Suprapubic skin (tissue), 4 donors: ENCODE data around the gene ANKRD28. TPM values are rescaled to one million over a fixed set of nuclear protein-coding genes. Genes with fewer than 3 reads are reported as not detected.

Experiments
- DNase-seq, 2 donors: peaks; one replicate each; pipeline ENCODE4 v3.0.0-alpha.2; 2019; ENCODE audit warnings: low spot score in 2 of 2
- H3K27ac ChIP-seq: fragments of 200-600 bp; sonication (generic); one replicate; pipeline ENCODE4 v1.5.1; 2019
- H3K27me3 ChIP-seq: fragments of 200-600 bp; sonication (generic); one replicate; pipeline ENCODE4 v1.5.1; 2019
- H3K36me3 ChIP-seq: fragments of 200-600 bp; sonication (generic); one replicate; pipeline ENCODE4 v1.5.1; 2019
- H3K4me1 ChIP-seq: fragments of 200-600 bp; sonication (generic); one replicate; pipeline ENCODE4 v1.5.1; 2019
- H3K4me3 ChIP-seq: fragments of 200-600 bp; sonication (generic); one replicate; pipeline ENCODE4 v1.5.1; 2019; ENCODE audit warnings: mild to moderate bottlenecking
- H3K9me3 ChIP-seq: fragments of 200-600 bp; sonication (generic); one replicate; pipeline ENCODE4 v1.5.1; 2019
- EP300 ChIP-seq: sonication (generic); formaldehyde crosslinking; IDR thresholded peaks from one replicate; pipeline ENCODE4 v1.6.1; 2017; ENCODE audit warnings: antibody characterized with exemption
- POLR2A ChIP-seq, 2 donors: fragments of 450-650 bp; IDR thresholded peaks; one replicate each; pipeline ENCODE4 v1.6.1; 2017; ENCODE audit warnings: antibody characterized with exemption in 2 of 2, mild to moderate bottlenecking in 2 of 2, moderate library complexity in 2 of 2
- POLR2AphosphoS5 ChIP-seq, 3 donors: sonication (generic); formaldehyde crosslinking; IDR thresholded peaks; one replicate each; pipeline ENCODE4 v1.6.1; 2017; ENCODE audit warnings: antibody characterized with exemption in 3 of 3
- WGBS: methylation state at CpG from one replicate; pipeline ENCODE4 v1.1.5; 2018; 5-methylcytosine and 5-hydroxymethylcytosine counted together
- total RNA-seq, 4 donors: library from RNA; depleted of rRNA; stranded (reverse); fragments of >200 nt; gene quantifications; one replicate each; pipeline ENCODE4 v1.1.0, GENCODE V29; 2016
- TF ChIP-seq, protein P1 (sequence below), 2 donors: fragments of 200-600 bp in 1 of 2; fragments of 450-650 bp in 1 of 2; sonication (generic) in 1 of 2; IDR thresholded peaks; one replicate each; pipeline ENCODE4 v1.5.1; 2016 to 2019; ENCODE audit warnings: antibody characterized with exemption in 2 of 2, mild to moderate bottlenecking in 1 of 2, moderate library complexity in 1 of 2

Gene ANKRD28
- total RNA-seq, 4 donors from 2014 or later: 24.4 to 62.3 (median 48.3) TPM

DNA sequence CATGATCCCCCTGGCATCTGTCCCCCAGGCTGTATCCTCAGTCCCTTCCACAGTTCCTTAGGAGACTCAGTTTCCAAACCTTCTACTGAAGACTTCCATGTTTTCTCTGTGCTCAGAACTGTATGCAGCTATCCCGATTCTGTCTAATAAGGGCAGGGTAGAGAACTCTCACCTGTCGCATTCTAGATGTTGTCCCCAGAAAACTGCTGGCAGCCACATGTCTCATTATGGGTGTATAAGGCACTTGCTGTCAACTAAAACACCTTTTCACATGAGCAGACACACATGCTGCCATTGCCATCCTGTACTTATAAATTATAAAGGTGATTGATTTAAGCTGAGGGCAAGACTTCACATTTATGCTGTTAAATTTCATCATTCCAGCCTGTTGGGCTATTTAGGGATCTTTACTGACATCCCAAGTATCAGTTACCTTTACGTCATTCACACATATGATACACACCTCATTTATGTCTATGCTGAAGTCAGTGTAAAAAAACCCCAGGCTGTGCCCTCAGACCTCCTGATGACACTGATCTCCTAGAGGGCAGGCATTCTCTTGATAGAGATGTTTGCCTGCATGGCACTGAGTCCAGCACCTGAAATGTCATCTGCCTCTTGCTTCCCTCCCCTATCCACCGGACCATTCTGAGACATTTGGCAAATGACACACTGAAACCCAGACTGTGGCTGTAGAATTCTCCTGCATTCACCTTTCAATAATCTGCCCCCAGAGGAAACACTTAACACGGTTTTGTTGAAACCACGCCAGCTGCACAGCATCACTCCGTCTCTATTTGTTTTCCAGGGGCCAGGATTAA, 160.4 kb downstream of the ANKRD28 start:
- no peaks in the 10 kb centered on the region for H3K9me3 ChIP-seq
- WGBS: 75% methylated on average over 7 of the region's 7 CpGs
- H3K27ac ChIP-seq: peak overlapping the region; percentile 78
- H3K4me3 ChIP-seq: no peak overlapping the region
- TF ChIP-seq POLR2A (IDR thresholded peaks at IDR 0.05) (no peak), EP300 (no peak), POLR2AphosphoS5 (IDR thresholded peaks at IDR 0.05) (no peak)
- TF ChIP-seq, protein P1, sequence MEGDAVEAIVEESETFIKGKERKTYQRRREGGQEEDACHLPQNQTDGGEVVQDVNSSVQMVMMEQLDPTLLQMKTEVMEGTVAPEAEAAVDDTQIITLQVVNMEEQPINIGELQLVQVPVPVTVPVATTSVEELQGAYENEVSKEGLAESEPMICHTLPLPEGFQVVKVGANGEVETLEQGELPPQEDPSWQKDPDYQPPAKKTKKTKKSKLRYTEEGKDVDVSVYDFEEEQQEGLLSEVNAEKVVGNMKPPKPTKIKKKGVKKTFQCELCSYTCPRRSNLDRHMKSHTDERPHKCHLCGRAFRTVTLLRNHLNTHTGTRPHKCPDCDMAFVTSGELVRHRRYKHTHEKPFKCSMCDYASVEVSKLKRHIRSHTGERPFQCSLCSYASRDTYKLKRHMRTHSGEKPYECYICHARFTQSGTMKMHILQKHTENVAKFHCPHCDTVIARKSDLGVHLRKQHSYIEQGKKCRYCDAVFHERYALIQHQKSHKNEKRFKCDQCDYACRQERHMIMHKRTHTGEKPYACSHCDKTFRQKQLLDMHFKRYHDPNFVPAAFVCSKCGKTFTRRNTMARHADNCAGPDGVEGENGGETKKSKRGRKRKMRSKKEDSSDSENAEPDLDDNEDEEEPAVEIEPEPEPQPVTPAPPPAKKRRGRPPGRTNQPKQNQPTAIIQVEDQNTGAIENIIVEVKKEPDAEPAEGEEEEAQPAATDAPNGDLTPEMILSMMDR (IDR thresholded peaks at IDR 0.05): no peak
- DNase-seq: no peak
- H3K4me1 ChIP-seq: peaks cover 29% of the 10 kb centered on the region
- H3K27me3 ChIP-seq: no peaks in the 10 kb centered on the region
- H3K36me3 ChIP-seq: no peaks in the 10 kb centered on the region

GRCh38 chr3:15636028-15636709, 161.6 kb downstream of the ANKRD28 start:
- Histone ChIP-seq H3K27me3 (no peaks in the 10 kb centered on the region), H3K36me3 (no peaks in the 10 kb centered on the region), H3K4me1 (peaks cover 31% of the 10 kb centered on the region), H3K27ac (peak overlapping the region; percentile 78), H3K9me3 (no peaks in the 10 kb centered on the region), H3K4me3 (no peak overlapping the region)
- no peak for DNase-seq
- WGBS: 63% methylated on average over 14 of the region's 14 CpGs
- no peak for TF ChIP-seq POLR2A (IDR thresholded peaks at IDR 0.05)
- TF ChIP-seq POLR2AphosphoS5 (IDR thresholded peaks at IDR 0.05): peak in 1 of 3 donors; percentile 5

DNA sequence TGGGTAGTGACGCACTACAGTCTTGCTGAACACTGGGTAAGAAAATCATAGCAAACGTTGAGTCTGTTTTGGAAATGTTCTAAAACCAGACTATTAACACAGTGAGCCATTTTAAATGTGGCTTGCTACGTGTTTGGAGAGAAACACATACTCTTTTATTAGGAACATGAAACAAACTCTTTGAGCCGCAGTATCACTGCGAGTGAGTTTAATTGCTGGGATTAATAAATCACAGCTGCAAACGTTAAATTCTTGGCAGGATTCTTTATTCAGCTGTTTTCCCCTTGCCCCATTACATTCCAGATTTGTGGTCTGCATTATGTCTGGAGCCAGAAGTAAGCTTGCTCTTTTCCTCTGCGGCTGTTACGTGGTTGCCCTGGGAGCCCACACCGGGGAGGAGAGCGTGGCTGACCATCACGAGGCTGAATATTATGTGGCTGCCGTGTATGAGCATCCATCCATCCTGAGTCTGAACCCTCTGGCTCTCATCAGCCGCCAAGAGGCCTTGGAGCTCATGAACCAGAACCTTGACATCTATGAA, 162.6 kb downstream of the ANKRD28 start:
- Histone ChIP-seq H3K4me1 (peaks cover 40% of the 10 kb centered on the region), H3K9me3 (no peaks in the 10 kb centered on the region), H3K27me3 (no peaks in the 10 kb centered on the region), H3K4me3 (no peak overlapping the region), H3K27ac (peak overlapping the region; percentile 78), H3K36me3 (no peaks in the 10 kb centered on the region)
- WGBS: 37% methylated on average over 13 of the region's 13 CpGs
- TF ChIP-seq POLR2AphosphoS5 (IDR thresholded peaks at IDR 0.05) (no peak), EP300 (no peak)
- TF ChIP-seq, protein P1 (IDR thresholded peaks at IDR 0.05): no peak
- DNase-seq: no peak

GRCh38 chr3:15634671-15635070, 163.1 kb downstream of the ANKRD28 start:
- H3K36me3 ChIP-seq: no peaks in the 10 kb centered on the region
- no peak overlapping the region for H3K4me3 ChIP-seq
- no peaks in the 10 kb centered on the region for H3K9me3 ChIP-seq
- DNase-seq: no peak
- WGBS: 56% methylated on average over 2 of the region's 2 CpGs
- H3K27me3 ChIP-seq: no peaks in the 10 kb centered on the region
- peaks cover 40% of the 10 kb centered on the region for H3K4me1 ChIP-seq
- TF ChIP-seq EP300: no peak
- TF ChIP-seq POLR2A (IDR thresholded peaks at IDR 0.05): no peak
- TF ChIP-seq, protein P1 (IDR thresholded peaks at IDR 0.05): no peak
- TF ChIP-seq POLR2AphosphoS5 (IDR thresholded peaks at IDR 0.05): no peak
- H3K27ac ChIP-seq: peak overlapping the region; percentile 78

DNA sequence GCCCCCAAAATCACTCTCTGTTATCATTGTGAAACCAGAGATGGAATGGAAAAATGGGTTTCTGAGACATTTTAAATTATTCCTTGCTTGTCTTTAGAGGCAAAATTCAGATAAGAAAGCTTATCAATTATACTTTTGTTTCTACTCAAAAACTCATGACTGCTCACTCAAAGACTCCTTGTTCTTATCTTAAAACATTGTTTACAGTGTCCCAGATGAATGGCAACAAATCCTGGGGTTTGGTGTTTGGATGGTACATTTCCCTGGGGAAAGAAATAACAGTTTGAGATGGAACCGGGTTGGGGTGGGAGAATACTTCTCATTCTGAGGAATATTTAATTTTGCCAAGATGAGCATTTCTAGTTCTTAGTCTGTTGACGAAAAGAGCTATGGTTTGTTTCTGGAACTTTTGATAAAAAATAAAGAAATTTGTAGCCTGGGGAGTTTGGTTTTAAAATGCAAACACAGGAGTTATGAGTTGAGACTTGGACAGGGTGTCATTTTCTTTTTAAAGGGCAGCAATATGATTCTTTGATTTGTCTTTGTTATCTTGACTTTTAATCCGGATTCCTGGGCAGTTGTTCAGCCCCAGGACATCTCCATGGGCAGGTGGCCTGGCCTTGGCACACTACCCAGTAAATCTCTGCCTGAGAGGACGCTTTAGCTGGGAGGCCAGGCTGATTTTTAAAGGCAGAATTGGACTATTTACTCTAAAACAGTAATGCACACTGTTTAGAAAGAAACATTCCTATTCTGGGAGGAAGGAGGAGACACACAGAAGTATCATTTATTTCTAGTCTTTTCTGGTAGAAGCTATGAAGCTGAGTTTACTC, 163.8 kb downstream of the ANKRD28 start:
- Histone ChIP-seq H3K4me3 (no peak overlapping the region), H3K9me3 (no peaks in the 10 kb centered on the region), H3K27me3 (no peaks in the 10 kb centered on the region), H3K4me1 (peaks cover 40% of the 10 kb centered on the region), H3K36me3 (no peaks in the 10 kb centered on the region), H3K27ac (peak overlapping the region; percentile 78)
- DNase-seq: no peak
- TF ChIP-seq EP300: no peak
- TF ChIP-seq POLR2AphosphoS5 (IDR thresholded peaks at IDR 0.05): no peak
- no peak for TF ChIP-seq POLR2A (IDR thresholded peaks at IDR 0.05)
- TF ChIP-seq, protein P1 (IDR thresholded peaks at IDR 0.05): no peak
- 37% methylated on average over 4 of the region's 4 CpGs for WGBS
